Stimulated activated CD4-positive, alpha-beta T cell treated with anti-CD3 and anti-CD28 coated beads, Interleukin-1b, Interleukin-23, amount 100 ng/mL, for 48 hours (primary cell): Measurements from ENCODE around the gene KCNJ1.

Source experiments
- DNase-seq: peaks from one replicate; pipeline ENCODE4 v3.0.0-alpha.2; 2020

The KCNJ1 gene

GRCh38 chr11:128819198-128819597 lies 47.9 kb downstream of the KCNJ1 start:
- DNase-seq, result no peak

- no peak for DNase-seq
Measured at GRCh38 chr11:128814856-128815705, 52.0 kb downstream of the KCNJ1 start.

- DNase-seq, result no peak
Measured at GRCh38 chr11:128813729-128814128, 53.4 kb downstream of the KCNJ1 start.

GRCh38 chr11:128810784-128811514 lies 56.1 kb downstream of the KCNJ1 start:
- no peak for DNase-seq

- no peak for DNase-seq
Measured at GRCh38 chr11:128809128-128809527, 58.0 kb downstream of the KCNJ1 start.

- DNase-seq, result no peak
Measured at GRCh38 chr11:128807909-128808308, 59.2 kb downstream of the KCNJ1 start.

GRCh38 chr11:128806506-128807261 lies 60.4 kb downstream of the KCNJ1 start:
- no peak for DNase-seq

GRCh38 chr11:128804481-128804880 lies 62.6 kb downstream of the KCNJ1 start:
- no peak for DNase-seq

GRCh38 chr11:128803449-128804245 lies 63.4 kb downstream of the KCNJ1 start:
- no peak for DNase-seq

- DNase-seq, result no peak
Measured at GRCh38 chr11:128803011-128803410, 64.1 kb downstream of the KCNJ1 start.

GRCh38 chr11:128802358-128802981 lies 64.6 kb downstream of the KCNJ1 start:
- no peak for DNase-seq

GRCh38 chr11:128800871-128801417 lies 66.2 kb downstream of the KCNJ1 start:
- DNase-seq, result no peak

GRCh38 chr11:128796270-128796669 lies 70.8 kb downstream of the KCNJ1 start:
- no peak for DNase-seq

- no peak for DNase-seq
Measured at GRCh38 chr11:128790196-128790595, 76.9 kb downstream of the KCNJ1 start.

- no peak for DNase-seq
Measured at GRCh38 chr11:128789497-128790150, 77.5 kb downstream of the KCNJ1 start.
